HepG2 (cell line): ENCODE data around the gene PAQR7. TPM values are rescaled to one million over a fixed set of nuclear protein-coding genes. Genes with fewer than 3 reads are reported as not detected.

Source experiments
- ESRRA ChIP-seq: sonication (generic); formaldehyde crosslinking; IDR thresholded peaks from 2 replicates; pipeline ENCODE4 v1.5.1; 2020; ENCODE audit warnings: mild to moderate bottlenecking, low read depth, missing genetic modification reagents
- JUND ChIP-seq: sonication (generic); formaldehyde crosslinking; IDR thresholded peaks from 2 replicates; pipeline ENCODE4 v1.8.0; 2022; ENCODE audit warnings: mild to moderate bottlenecking, missing genetic modification reagents
- SALL1 ChIP-seq: sonication (generic); formaldehyde crosslinking; IDR thresholded peaks from 2 replicates; pipeline ENCODE4 v1.8.0; 2022; ENCODE audit warnings: mild to moderate bottlenecking, missing genetic modification reagents
- SALL2 ChIP-seq: sonication (generic); formaldehyde crosslinking; IDR thresholded peaks from 2 replicates; pipeline ENCODE4 v1.8.1; 2023; ENCODE audit warnings: mild to moderate bottlenecking, missing genetic modification reagents, inconsistent platforms
- ZNF501 ChIP-seq: sonication (generic); formaldehyde crosslinking; IDR thresholded peaks from 2 replicates; pipeline ENCODE4 v1.5.1; 2020; ENCODE audit warnings: mild to moderate bottlenecking, moderate library complexity, missing genetic modification reagents
- ZNF644 ChIP-seq: IDR thresholded peaks from 2 replicates; pipeline ENCODE4 v1.6.1; 2016; ENCODE audit warnings: low read depth
- ZNF660 ChIP-seq: sonication (generic); formaldehyde crosslinking; IDR thresholded peaks from 2 replicates; pipeline ENCODE4 v1.5.1; 2020; ENCODE audit warnings: mild to moderate bottlenecking, low read depth, missing genetic modification reagents, borderline replicate concordance
- ZSCAN30 ChIP-seq: sonication (generic); formaldehyde crosslinking; IDR thresholded peaks from 2 replicates; pipeline ENCODE4 v1.5.0; 2020; ENCODE audit warnings: mild to moderate bottlenecking, missing genetic modification reagents
- polyA plus RNA-seq, 8 experiments: library from polyadenylated mRNA; depleted of rRNA in 3 of 8; stranded (reverse) in 7 of 8; unstranded in 1 of 8; fragments of >200 nt; fragmentation: Illumina TruSeq in 4 of 8; extraction: Trizol in 4 of 8; gene quantifications; 2 replicates each; pipeline versions ENCODE4 v1.2.1 to v1.2.3, GENCODE V29; 2011 to 2016; ENCODE audit warnings: low read depth in 4 of 8, missing spikeins in 1 of 8, mixed read lengths in 1 of 8; ENCODE audit not compliant: insufficient read depth in 1 of 8
- total RNA-seq, 5 experiments: library from RNA; depleted of rRNA; stranded (reverse); fragments of >200 nt; fragmentation: Illumina TruSeq; extraction: Trizol; gene quantifications; 2 replicates each; pipeline ENCODE4 v1.2.3, GENCODE V29; 2016; ENCODE audit warnings: low read depth in 1 of 5
- TF ChIP-seq, protein P1 (sequence below): sonication (generic); formaldehyde crosslinking; IDR thresholded peaks from 2 replicates; pipeline ENCODE4 v1.5.0; 2020; ENCODE audit warnings: missing genetic modification reagents, mild to moderate bottlenecking, borderline replicate concordance
- TF ChIP-seq, protein P2 (sequence below): sonication (generic); formaldehyde crosslinking; IDR thresholded peaks from 2 replicates; pipeline ENCODE4 v1.9.0; 2022; ENCODE audit warnings: missing genetic modification reagents, mild to moderate bottlenecking, borderline replicate concordance
- TF ChIP-seq, protein P3 (sequence below): sonication (generic); formaldehyde crosslinking; IDR thresholded peaks from 2 replicates; pipeline ENCODE4 v1.5.0; 2020; ENCODE audit warnings: mild to moderate bottlenecking, missing genetic modification reagents
- TF ChIP-seq, protein P4 (sequence below): sonication (generic); formaldehyde crosslinking; IDR thresholded peaks from 2 replicates; pipeline ENCODE4; 2020; ENCODE audit warnings: missing genetic modification reagents, mild to moderate bottlenecking, borderline replicate concordance
- TF ChIP-seq, protein P5 (sequence below): sonication (generic); formaldehyde crosslinking; IDR thresholded peaks from 2 replicates; pipeline ENCODE4 v1.8.0; 2022; ENCODE audit warnings: missing genetic modification reagents, mild to moderate bottlenecking, borderline replicate concordance
- TF ChIP-seq, protein P6 (sequence below): sonication (generic); formaldehyde crosslinking; IDR thresholded peaks from 2 replicates; pipeline ENCODE4 v1.4.0; 2020; ENCODE audit warnings: missing genetic modification reagents

Gene PAQR7
- total and polyA plus RNA-seq, 2 of the 13 experiments (the other 11 are each of a cell fraction or from before 2014, with no cell fraction given): 13.2 to 16.6 TPM

DNA sequence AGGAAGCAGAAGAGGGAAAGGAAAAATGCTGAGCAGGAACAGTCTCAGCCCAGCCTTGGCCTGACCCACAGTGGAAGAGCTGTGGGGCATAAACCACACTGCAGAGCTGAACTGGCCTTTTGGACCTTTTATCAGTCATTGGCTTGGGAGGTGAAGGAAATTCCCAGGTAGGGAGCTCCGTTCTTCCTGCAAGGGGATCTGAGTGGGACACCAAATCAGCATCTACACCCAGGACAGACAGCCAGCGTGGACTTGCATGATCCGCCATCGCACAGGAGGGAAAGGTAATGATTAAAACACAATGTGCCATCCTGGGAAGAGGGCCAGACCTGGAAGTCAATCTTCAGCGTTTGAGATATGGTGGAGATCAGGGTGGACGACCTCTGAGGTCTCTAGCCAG, 56.9 kb downstream of the PAQR7 start (continued):
- TF ChIP-seq, protein P1, sequence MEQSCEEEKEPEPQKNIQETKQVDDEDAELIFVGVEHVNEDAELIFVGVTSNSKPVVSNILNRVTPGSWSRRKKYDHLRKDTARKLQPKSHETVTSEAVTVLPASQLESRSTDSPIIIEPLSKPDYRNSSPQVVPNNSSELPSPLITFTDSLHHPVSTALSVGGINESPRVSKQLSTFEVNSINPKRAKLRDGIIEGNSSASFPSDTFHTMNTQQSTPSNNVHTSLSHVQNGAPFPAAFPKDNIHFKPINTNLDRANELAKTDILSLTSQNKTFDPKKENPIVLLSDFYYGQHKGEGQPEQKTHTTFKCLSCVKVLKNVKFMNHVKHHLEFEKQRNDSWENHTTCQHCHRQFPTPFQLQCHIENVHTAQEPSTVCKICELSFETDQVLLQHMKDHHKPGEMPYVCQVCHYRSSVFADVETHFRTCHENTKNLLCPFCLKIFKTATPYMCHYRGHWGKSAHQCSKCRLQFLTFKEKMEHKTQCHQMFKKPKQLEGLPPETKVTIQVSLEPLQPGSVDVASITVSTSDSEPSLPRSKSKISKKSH (CRISPR knock-in tag): no peak
- TF ChIP-seq ZSCAN30 (CRISPR knock-in tag) (no peak), ZNF660 (CRISPR knock-in tag) (no peak), ESRRA (no peak), ZNF644 (CRISPR knock-in tag) (peak; percentile 35; the same call in 1 of the 2 replicates), SALL2 (no peak), JUND (CRISPR knock-in tag) (no peak), ZNF501 (CRISPR knock-in tag) (0 out of 2 replicates have a peak, but pooled peaks have one; percentile 16), SALL1 (CRISPR knock-in tag) (0 out of 2 replicates have a peak, but pooled peaks have one; percentile 31)
- TF ChIP-seq, protein P2, sequence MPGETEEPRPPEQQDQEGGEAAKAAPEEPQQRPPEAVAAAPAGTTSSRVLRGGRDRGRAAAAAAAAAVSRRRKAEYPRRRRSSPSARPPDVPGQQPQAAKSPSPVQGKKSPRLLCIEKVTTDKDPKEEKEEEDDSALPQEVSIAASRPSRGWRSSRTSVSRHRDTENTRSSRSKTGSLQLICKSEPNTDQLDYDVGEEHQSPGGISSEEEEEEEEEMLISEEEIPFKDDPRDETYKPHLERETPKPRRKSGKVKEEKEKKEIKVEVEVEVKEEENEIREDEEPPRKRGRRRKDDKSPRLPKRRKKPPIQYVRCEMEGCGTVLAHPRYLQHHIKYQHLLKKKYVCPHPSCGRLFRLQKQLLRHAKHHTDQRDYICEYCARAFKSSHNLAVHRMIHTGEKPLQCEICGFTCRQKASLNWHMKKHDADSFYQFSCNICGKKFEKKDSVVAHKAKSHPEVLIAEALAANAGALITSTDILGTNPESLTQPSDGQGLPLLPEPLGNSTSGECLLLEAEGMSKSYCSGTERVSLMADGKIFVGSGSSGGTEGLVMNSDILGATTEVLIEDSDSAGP (CRISPR knock-in tag): no peak
- TF ChIP-seq, protein P3, sequence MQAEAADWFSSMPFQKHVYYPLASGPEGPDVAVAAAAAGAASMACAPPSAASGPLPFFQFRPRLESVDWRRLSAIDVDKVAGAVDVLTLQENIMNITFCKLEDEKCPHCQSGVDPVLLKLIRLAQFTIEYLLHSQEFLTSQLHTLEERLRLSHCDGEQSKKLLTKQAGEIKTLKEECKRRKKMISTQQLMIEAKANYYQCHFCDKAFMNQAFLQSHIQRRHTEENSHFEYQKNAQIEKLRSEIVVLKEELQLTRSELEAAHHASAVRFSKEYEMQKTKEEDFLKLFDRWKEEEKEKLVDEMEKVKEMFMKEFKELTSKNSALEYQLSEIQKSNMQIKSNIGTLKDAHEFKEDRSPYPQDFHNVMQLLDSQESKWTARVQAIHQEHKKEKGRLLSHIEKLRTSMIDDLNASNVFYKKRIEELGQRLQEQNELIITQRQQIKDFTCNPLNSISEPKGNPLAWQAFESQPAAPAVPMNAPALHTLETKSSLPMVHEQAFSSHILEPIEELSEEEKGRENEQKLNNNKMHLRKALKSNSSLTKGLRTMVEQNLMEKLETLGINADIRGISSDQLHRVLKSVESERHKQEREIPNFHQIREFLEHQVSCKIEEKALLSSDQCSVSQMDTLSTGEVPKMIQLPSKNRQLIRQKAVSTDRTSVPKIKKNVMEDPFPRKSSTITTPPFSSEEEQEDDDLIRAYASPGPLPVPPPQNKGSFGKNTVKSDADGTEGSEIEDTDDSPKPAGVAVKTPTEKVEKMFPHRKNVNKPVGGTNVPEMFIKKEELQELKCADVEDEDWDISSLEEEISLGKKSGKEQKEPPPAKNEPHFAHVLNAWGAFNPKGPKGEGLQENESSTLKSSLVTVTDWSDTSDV (CRISPR knock-in tag): no peak
- TF ChIP-seq, protein P4, sequence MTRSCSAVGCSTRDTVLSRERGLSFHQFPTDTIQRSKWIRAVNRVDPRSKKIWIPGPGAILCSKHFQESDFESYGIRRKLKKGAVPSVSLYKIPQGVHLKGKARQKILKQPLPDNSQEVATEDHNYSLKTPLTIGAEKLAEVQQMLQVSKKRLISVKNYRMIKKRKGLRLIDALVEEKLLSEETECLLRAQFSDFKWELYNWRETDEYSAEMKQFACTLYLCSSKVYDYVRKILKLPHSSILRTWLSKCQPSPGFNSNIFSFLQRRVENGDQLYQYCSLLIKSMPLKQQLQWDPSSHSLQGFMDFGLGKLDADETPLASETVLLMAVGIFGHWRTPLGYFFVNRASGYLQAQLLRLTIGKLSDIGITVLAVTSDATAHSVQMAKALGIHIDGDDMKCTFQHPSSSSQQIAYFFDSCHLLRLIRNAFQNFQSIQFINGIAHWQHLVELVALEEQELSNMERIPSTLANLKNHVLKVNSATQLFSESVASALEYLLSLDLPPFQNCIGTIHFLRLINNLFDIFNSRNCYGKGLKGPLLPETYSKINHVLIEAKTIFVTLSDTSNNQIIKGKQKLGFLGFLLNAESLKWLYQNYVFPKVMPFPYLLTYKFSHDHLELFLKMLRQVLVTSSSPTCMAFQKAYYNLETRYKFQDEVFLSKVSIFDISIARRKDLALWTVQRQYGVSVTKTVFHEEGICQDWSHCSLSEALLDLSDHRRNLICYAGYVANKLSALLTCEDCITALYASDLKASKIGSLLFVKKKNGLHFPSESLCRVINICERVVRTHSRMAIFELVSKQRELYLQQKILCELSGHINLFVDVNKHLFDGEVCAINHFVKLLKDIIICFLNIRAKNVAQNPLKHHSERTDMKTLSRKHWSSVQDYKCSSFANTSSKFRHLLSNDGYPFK (CRISPR knock-in tag): no peak
- TF ChIP-seq, protein P5, sequence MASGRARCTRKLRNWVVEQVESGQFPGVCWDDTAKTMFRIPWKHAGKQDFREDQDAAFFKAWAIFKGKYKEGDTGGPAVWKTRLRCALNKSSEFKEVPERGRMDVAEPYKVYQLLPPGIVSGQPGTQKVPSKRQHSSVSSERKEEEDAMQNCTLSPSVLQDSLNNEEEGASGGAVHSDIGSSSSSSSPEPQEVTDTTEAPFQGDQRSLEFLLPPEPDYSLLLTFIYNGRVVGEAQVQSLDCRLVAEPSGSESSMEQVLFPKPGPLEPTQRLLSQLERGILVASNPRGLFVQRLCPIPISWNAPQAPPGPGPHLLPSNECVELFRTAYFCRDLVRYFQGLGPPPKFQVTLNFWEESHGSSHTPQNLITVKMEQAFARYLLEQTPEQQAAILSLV (CRISPR knock-in tag): no peak
- TF ChIP-seq, protein P6, sequence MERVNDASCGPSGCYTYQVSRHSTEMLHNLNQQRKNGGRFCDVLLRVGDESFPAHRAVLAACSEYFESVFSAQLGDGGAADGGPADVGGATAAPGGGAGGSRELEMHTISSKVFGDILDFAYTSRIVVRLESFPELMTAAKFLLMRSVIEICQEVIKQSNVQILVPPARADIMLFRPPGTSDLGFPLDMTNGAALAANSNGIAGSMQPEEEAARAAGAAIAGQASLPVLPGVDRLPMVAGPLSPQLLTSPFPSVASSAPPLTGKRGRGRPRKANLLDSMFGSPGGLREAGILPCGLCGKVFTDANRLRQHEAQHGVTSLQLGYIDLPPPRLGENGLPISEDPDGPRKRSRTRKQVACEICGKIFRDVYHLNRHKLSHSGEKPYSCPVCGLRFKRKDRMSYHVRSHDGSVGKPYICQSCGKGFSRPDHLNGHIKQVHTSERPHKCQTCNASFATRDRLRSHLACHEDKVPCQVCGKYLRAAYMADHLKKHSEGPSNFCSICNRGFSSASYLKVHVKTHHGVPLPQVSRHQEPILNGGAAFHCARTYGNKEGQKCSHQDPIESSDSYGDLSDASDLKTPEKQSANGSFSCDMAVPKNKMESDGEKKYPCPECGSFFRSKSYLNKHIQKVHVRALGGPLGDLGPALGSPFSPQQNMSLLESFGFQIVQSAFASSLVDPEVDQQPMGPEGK (CRISPR knock-in tag): peak; percentile 7; the same call in 1 of the 2 replicates
